AG09309 (cell line): ENCODE results near the gene TNFSF13B.

Source experiments
- DNase-seq: peaks from one replicate; pipeline ENCODE4 v3.0.0-alpha.2; 2010; ENCODE audit warnings: low read depth
- H3K4me3 ChIP-seq: 2 replicates; pipeline ENCODE4 v1.5.1; 2011; ENCODE audit warnings: mild to moderate bottlenecking, low read depth, low read length, moderate library complexity; ENCODE audit not compliant: control insufficient read depth
- TF ChIP-seq, protein P1 (sequence below): IDR thresholded peaks from 2 replicates; pipeline ENCODE4 v1.5.1; 2011; ENCODE audit warnings: mild to moderate bottlenecking, low read depth, low read length, inconsistent platforms; ENCODE audit not compliant: insufficient read depth, control insufficient read depth; ENCODE audit errors: missing control alignments

The TNFSF13B gene

DNA sequence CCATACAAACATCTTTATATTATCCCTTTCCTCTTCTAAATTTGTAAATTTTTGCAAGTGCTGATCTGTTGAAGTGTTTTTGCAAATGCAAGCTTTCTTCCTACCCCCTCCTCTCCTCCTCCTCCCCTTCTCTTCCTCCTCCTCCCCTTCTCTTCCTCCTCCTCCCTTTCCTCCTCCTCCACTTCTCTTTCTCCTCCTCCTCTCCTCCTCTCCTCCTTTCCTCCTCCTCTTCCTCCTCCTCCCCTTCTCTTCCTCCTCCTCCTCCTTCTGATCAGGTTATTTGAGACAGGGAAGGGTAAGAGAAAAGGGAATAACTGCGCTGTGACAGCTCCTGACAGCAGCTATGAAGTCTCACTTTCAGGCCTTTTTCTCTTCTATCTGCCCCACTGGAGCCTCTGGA lies 8.9 kb downstream of the TNFSF13B start:
- TF ChIP-seq, protein P1, sequence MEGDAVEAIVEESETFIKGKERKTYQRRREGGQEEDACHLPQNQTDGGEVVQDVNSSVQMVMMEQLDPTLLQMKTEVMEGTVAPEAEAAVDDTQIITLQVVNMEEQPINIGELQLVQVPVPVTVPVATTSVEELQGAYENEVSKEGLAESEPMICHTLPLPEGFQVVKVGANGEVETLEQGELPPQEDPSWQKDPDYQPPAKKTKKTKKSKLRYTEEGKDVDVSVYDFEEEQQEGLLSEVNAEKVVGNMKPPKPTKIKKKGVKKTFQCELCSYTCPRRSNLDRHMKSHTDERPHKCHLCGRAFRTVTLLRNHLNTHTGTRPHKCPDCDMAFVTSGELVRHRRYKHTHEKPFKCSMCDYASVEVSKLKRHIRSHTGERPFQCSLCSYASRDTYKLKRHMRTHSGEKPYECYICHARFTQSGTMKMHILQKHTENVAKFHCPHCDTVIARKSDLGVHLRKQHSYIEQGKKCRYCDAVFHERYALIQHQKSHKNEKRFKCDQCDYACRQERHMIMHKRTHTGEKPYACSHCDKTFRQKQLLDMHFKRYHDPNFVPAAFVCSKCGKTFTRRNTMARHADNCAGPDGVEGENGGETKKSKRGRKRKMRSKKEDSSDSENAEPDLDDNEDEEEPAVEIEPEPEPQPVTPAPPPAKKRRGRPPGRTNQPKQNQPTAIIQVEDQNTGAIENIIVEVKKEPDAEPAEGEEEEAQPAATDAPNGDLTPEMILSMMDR, result no peak
- no peak for DNase-seq

DNA sequence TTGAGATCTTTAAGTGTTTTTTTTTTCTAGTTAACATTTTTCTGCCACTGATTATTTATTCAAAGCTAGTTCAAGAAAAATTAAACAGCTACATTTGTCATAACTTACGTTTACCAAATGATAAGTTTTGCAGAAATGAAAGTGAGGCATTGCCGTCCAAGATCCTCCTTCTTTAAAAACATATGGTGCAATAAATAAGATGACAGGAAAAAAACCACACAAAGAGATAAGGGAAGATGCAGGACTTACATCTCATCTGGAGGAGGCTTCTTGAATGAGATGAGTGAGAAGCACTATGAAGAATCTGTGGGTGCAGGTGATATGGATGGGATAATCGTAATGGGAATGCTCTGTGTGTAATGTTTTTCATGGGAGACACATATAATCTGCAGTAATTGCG lies 12.4 kb downstream of the TNFSF13B start:
- DNase-seq, result no peak
- TF ChIP-seq, protein P1, result no peak
- no peak overlapping the region for H3K4me3 ChIP-seq

More for the DNA sequence above, 8.9 kb downstream of the TNFSF13B start:
- no peak overlapping the region for H3K4me3 ChIP-seq

DNA sequence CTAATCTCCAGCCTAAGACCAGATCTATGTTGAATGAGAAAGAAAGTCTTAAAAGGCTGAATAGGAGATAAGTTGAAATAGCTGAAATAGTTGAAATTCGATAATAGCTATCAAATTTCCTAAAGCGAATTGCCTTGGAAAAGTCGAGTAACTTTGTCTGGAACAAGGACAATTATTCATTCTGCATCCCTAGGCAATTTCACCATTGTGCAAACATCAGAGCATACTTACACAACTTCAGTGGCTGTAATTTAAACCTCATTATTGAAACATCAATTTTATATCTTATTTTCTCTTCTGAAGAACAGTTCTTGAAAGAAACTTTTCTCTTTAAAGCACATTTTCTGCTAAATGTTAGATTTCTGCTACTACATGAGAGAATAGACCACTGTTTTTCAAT lies 13.6 kb downstream of the TNFSF13B start:
- TF ChIP-seq, protein P1, result no peak
- no peak for DNase-seq
- H3K4me3 ChIP-seq, result no peak overlapping the region

DNA sequence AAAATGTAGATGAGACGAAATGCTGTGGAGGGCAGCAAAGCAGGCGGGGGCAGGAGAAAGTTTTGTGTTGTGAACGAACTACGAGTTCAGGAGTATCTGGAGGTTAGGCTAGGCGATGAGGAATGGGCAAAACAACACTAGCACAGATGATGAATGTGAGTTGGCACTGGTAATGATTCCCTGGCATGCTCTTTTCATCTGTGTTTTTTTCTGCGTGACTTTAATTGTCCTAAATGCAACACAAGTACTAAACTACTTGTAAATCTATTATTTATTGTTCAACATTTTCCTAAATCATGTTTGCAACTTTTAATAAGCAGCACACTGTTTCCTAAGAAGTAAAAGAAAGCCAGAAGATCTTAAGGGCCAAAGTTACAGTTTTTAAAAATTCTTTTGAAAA lies 19.2 kb downstream of the TNFSF13B start:
- DNase-seq, result no peak
- H3K4me3 ChIP-seq, result no peak overlapping the region
- TF ChIP-seq, protein P1, result no peak

DNA sequence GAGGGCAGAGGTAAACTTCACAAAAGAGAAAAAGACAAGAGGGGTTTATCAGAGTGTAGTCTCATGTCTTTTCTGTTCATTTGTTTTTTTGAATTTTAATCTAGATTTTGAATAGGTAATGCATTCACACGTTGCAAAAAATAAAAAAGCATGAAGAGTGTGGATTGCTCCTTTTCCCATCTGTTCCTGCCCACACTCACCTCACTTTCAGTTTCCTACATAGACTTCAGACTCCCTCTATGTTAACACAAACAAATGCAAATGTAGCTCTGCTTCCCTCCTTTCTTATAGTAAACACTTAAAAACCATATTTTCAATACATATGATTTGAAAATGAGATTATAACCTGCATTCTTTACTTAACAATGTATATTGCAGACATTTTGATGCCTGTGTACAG lies 20.3 kb downstream of the TNFSF13B start:
- TF ChIP-seq, protein P1, result no peak
- no peak for DNase-seq
- no peak overlapping the region for H3K4me3 ChIP-seq

DNA sequence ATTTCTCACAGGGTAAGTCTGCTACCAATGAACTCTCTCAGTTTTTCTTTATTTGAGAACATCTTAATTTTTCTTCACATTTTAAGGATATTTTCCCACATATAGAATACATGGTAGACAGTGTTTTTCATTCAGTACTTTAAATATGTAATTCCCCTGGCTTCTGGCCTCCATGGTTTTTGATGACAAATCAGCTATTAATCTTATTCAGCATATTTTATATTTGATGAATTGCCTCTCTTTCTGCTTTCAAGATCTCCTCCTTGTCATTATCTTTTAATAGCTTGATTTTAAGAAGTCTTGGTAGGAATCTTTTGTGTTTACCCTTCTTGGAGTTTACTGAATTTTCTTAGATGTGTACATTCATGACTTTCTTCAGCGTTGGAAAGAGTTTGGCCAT lies 27.6 kb downstream of the TNFSF13B start:
- TF ChIP-seq, protein P1, result no peak
- no peak for DNase-seq
- H3K4me3 ChIP-seq, result no peak overlapping the region

DNA sequence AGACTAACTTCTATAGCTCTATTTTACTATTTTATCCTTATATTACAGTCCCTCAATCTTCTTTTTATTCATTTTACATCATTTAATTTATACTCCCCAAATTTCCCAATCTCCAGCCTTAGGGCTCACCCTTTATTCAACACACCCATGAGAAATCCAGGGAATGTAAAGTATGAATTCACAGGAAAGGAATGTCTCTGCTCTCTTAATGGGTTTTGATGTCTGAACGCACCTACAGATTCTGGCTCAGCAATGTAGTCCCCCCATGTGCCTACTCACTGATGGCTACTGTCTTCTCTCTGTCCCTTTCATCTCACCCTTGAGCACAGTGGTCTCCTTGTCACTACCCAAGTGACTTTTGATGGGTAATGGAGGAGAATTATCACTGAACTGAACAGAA lies 32.8 kb downstream of the TNFSF13B start:
- no peak for DNase-seq
- TF ChIP-seq, protein P1, result no peak
- H3K4me3 ChIP-seq, result no peak overlapping the region
